GM19238 (cell line): ENCODE data around the gene POU5F1.
"Not testable (repeated sequence)": the region's sequence is repeated elsewhere in the genome, so short reads cannot be mapped to it uniquely, and the experiment has no call there.

Source experiments
- DNase-seq: peaks from one replicate; pipeline ENCODE4 v3.0.0; 2011; ENCODE audit warnings: low spot score; ENCODE audit not compliant: insufficient read length

Gene POU5F1

DNA sequence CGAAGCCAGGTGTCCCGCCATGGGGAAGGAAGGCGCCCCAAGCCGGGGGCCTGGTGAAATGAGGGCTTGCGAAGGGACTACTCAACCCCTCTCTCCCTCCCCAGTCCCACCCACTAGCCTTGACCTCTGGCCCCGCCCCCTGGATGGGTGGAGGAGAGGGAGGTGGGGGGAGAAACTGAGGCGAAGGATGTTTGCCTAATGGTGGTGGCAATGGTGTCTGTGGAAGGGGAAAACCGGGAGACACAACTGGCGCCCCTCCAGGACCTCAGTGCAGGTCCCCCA is at the start of gene POU5F1:
POU5F1 (minus strand) TSS at position 83 of the 282 bp plus-strand sequence; CDS start at position 21, 62 bp downstream.
- DNase-seq, result no peak

DNA sequence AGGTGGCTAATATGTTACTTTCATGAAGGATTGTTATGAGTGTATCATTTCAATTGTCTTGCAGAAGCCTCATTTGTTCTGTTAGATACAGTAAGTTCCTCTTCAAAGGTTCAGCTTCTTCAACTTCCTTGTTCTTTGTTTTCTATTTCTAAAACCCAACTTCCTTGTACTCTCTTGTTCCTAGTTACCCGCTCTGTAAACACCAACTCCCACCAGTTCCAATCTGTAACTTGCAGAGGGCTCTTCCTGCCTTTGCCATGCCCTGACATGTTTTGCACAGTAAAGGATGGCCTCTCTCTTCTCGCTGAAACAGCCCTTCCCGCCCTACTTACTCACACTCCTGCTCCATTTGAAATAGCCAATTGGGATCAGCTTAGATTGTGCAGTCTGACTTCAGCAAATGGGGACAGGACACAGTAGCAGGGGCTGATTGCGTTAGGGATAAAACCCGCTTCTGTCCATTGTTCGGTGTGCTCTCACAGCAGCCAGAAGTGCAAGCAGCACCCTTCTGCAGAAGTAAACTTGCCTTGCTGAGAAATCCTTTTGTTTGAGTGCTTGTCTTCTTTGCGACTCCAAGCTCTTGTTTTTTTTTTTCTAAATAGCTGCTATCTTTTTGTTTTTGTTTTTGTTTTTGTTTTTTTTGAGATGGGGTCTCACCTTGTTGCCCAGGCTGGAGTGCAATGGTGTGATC is 45.9 kb upstream of the POU5F1 start:
- no peak for DNase-seq

DNA sequence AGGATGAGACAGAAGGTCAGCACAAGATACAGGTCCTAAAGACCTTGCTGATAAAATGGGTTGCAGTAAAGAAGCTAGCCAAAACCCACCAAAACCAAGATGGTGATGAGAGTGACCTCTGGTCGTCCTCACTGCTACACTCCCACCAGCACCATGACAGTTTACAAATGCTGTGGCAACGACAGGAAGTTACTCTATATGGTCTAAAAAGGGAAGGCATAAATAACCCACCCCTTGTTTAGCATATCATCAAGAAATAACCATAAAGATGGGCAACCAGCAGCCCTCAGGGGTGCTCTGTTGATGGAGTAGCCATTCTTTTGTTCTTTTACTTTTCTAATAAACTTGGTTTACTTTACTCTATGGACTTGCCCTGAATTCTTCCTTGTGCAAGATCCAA is 44.7 kb upstream of the POU5F1 start:
- DNase-seq, result not testable (repeated sequence)

DNA sequence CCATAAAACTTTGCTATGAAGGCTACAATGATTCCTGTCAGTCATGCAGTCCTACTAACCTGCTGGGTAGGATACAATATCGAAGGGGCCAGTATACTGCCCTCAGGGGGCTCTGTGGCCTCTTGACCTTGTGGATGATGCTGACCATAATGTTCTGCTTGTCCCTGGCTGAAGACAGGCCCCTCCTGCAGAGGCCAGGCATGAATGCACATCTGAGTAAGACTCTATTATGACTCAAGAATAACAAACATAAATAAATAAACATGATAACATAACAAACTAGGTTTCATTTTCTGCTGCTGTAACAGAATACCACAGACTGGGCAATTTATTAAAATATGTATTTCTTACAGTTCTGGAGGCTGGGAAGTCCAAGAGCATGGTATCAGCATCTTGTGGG is 44.0 kb upstream of the POU5F1 start:
- no peak for DNase-seq

DNA sequence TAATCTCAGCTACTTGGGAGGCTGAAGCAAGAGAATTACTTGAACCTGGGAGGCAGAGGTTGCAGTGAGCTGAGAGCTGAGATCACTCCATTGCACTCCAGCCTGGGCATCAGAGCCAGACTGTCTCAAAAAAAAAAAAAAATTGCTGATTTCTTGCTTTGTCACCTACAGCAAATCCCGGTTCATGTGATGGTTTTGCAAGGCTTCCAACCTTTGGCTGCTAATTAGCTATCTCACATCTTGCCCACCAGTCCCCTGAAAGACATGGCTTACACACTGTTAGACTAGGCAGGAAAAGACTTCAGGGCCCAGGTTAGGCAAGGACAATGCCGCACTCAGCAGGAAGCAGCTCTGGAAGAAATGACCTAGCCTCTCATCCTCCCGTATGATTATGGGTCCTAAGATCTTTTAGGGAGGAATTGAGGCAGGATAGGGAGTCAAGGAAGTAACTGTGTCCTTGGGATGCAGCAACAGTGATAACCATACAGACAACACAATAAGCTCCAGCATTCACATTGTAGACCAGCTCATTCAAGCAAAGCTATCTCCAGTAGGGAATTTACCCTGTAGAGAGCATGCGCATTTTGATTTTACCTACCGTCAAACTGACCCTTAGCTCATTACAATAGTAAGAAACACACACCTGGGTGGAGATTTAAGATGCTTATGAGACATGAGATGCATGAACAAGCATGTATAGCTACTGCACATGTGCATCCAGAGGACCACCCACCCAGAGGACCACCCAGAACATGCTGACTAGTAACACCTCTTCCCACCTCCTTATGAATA is 40.5 kb upstream of the POU5F1 start:
- no peak for DNase-seq

DNA sequence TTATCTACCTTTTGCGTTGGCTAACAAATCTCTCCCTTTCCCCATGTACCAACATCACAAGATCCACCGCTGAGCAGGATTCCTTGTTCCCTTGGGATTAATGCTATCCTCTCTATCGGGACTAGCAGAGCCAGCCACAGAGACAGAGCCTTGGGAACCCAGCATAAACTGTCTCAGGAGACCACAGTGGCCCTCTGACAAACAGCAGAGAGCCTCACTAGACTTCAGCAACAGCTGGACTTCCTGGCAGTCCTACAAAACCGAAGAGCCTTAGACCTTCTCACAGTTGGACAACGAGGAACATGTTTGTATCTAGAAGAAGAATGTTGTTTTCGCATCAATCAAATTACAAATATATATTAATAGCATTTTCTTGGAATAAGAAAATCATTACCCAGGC is 39.6 kb upstream of the POU5F1 start:
- no peak for DNase-seq

DNA sequence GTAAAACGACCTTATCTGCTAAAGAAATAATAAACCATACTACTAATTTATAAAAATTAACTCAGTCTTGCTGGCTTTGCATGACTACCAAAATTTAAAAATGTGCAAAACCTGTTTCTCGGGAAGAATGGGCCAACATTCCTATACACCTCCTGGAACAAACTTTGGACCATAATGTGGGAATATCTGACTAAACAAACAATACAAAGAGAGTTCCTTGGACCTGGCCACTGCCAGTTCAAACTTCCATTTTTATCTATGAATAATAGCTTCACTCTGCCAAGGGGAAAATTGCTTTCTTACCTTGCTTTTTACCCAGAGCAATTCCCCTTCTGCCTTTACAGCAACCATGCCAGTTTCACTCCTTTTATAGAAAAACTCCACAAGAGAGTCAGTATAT is 38.7 kb upstream of the POU5F1 start:
- DNase-seq, result no peak

DNA sequence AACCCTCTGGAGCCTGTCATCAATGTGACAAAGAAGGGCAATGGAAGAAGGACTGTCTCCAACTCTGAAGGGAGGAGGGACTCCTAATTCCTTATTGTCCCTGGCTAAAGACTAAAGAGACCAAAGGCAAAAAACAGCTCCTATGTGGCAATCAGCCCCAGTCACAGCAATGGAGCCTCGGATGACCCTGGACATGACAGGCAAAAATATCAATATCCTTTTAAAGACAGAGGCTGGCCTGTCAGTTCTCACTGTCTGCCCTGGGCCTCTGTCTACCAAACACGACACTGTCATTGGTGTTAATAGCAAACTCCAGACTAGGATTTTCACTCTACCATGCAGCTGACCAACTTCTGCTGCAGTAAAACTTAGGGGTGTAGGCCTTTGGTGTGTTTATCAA is 38.0 kb upstream of the POU5F1 start:
- no peak for DNase-seq

DNA sequence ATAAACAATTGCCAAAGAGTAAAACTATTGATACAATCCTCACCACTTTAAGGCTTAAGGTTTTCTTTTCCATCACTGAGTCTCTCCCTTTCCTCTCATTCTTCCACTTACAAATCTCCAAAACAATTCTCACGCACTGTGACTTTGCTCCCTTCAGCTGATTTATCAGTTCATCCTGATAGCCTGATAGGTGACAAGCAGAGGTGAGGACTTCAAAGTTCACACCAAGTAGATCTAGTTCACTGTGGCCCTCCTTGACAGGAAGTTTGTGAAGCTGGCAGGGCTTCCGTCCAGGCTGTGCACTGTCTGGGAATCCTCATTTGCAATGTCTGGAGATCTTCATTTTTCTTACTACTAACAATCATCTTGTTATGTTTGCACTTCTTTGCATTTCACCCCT is 35.2 kb upstream of the POU5F1 start:
- no peak for DNase-seq

DNA sequence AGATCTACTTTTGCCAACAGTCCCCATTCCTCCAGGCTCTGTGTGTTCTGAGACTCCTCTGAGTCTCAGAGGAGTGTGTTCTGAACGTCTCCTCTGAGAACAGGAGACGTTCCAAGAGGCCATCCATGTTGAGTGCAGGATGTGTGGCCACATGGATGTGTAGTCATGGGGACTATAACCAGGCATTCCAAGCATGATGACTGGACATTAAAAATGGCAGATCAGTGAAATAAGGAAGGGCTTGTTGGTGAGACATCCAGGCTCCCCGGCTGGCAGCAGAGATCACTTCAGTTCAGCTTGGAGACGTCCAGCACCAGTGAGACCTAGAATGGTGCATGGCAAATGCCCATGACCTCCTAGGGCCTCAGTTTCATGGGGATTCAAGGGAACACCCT is 34.3 kb upstream of the POU5F1 start:
- no peak for DNase-seq

DNA sequence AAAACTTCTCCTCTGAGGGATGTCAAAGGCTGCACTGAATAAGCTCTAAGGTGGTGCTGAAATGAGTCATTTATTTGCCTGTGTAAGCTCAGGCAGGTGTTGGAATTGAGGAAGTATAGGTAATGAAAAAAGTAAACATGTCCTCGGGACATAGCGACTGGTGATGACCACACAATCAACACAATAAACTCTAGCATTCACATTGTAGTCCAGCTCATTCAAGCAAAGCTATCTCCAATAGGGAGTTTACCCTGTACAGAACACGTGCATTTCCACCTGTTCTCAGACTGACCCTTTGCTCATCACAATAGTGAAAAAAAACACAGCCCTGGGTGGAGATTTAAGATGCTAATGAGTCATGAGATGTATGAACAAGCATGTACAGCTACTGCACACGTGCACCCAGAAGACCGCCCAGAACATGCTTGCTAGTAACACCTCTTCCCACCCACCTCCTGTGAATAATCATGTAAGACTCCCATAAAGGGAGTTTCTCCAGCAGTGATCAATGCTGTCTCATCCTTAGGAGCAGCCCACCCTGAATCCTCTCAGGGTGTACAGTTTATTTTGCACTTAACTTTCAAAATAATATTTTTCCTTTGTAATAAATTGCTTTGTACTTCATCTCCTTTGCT is 33.0 kb upstream of the POU5F1 start:
- DNase-seq, result no peak

DNA sequence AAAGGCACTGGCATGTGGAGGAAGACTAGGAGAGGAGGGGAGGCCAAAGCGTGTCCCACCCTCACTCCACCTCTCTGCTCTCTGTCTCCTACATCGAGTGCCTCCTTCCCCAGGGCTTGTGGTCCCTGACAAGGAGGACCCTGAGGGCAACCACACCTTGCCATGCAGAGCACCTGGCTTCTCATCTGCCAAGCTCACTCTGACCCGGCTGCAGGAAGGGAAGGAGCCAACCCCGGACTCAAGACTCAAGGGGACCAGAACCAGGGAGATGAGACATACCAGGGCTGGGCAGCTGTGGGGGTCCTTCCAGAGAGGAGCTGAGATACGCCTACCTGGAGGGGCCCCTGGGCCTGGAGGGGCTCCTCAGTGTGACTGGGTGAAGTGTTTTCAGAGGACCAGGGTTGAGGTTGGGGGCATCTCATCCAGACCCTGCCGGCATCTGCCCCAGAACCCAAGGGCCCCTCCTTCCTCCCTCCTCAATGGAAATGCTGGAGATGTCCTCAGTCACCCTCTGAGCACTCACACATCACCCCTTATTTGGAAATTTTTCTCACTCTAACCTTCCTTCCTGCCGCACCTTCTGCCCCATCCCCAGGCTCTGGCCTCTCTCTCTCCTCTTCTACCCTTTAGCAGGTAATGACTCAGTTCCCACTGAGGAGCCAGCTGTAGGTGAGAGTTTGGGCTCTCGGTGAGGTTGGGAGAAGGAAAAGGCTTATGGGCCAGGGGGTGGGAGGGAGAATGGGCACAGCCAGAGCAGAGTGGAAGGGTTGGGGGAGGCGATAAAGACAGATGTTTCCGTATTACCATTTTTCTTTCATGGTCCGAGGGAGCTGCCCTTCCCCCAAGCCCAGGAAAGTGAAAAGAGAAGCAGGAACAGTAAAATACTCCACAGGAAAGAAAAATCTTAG is 32.0 kb upstream of the POU5F1 start:
- no peak for DNase-seq

DNA sequence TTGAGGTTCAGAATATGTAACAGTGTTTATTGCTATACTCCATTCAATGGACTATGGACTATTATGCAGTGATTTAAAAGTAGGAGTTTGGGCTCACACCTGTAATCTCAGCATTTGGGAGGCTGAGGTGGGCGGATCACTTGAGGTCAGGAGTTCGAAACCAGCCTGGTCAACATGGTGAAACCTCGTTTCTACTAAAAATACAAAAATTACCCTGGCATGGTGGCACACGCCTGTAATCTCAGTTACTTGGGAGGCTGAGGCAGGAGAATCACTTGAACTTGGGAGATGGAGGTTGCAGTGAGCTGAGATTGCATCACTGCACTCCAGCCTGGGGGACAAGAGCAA is 28.6 kb upstream of the POU5F1 start:
- DNase-seq, result not testable (repeated sequence)

DNA sequence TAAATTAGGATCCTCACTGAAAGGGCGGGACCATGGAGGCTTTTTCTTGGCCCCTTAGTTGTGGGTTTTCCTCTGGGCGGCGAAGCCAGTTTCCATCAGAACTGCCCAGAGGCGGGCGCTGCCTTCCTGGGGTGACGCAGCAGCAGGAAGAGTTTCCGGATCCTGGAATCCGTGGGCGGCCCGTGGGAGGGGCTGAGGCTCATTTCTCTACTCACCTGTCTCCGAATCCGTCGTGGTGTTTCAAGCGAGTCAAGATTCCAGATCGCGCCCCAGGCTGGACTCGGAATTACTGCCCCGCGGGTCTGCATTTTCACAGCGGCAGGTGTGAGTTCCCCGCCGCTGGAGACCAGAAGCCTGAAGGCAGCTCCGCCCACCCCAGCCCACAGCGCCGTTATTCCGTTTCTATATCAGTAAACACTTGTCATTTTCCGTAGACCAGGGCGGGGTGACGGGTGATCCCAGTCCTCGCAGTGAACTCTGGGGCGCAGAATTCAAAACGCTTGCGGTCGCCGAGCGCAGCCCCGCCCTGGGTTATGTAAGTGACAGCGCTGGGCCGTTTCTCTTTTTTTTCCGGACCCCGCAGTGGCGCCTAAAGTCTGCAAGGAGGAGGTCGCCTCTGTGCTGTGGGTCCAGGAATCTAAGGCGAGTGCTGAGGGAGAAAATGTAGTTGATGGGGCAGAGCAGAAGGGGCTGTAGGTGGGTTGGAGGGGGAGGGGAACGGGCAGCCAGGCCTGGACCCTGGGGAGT is 27.2 kb upstream of the POU5F1 start:
- DNase-seq, result no peak

DNA sequence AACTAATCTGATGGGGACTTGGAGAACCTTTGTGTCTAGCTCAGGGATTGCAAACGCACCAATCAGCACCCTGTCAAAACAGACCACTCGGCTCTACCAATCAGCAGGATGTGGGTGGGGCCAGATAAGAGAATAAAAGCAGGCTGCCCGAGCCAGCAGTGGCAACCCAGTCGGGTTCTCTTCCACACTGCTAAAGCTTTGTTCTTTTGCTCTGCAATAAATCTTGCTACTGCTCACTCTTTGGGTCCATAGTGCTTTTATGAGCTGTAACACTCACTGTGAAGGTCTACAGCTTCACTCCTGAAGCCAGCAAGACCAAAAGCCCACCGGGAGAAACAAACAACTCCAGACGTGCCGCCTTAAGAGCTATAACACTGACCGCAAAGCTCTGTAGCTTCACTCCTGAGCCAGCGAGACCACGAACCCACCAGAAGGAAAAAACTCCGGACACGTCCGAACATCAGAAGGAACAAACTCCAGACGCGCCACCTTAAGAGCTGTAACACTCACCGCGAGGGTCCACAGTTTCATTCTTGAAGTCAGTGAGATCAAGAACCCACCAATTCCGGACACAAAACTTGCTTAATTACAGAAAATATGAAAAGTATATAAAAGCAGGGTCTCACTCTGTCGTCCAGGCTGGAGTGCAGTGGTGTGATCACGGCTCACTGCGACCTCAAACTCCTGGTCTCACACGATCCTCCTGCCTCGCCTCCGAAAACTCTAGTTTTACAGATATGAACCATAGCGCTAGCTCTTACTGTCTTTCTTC is 26.0 kb upstream of the POU5F1 start:
- not testable (repeated sequence) for DNase-seq

DNA sequence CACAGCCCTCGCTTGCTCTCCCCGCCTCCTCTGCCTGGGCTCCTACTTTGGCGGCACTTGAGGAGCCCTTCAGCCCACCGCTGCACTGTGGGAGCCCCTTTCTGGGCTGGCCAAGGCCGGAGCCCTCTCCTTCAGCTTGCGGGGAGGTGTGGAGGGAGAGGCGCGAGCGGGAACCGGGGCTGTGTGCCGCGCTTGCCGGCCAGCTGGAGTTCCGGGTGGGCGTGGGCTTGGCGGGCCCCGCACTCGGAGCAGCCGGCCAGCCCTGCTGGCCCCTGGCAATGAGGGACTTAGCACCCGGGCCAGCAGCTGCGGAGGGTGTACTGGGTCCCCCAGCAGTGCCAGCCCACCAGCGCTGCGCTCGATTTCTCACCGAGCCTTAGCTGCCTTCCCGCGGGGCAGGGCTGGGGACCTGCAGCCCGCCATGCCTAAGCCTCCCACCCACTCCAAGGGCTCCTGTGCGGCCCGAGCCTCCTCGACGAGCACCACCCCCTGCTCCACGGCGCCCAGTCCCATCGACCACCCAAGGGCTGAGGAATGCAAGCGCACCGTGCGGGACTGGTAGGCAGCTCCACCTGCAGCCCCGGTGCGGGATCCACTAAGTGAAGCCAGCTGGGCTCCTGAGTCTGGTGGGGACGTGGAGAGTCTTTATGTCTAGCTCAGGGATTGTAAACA is 25.0 kb upstream of the POU5F1 start:
- DNase-seq, result not testable (repeated sequence)

DNA sequence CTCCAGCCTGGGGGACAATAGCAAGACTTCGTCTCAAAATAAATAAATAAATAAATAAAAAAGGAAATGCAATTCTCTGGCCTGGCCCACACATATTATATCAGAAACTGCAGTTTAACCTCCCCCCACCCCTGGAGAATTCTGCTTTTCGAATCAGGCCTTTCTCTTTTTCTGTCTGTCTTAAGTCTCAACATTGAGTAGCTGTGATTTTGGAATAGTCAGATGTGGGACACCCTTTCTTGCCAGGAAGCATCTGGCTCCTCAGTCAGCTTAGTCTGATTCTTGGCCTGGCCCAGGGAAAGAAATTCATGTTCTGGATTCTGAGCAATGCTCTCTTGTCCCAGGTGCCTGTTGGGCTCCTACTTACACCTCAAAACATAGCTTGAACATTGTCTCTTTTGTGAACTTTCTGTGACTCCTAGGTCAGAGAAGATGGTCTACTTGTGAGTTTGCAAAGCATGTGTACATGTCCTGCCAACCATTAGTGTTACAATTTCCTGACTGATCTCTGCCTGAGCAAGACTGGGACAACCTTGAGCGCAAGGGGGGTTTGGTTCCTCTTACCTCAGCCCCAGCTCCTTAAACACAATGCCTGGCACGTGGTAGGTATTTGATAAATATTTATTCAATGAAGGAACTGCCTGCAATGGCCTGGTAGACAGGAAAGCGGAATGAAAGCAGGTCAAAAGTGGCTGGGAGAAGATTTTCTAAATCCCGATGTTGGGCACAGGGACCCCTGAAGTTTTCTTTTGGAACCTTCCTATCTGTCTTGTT is 23.8 kb upstream of the POU5F1 start:
- DNase-seq, result no peak

DNA sequence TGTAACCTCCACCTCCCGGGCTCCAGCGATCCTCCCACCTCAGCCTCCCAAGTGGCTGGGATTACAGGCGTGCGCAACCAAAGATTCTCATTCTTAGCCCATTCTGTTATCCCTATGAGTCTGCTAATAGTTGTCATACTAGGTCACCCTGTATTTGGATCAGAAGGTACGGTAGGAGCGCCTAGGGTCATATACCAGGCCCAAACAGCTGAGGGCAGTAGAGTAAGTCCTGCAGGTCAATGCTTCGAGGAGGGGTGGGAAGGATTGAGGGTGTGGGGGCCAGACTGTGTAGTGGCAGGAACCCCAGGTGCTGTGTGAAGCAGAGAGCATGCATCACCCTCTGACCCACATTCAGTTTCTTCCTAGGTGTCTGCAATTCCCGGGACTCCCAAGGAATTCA is 22.7 kb upstream of the POU5F1 start:
- no peak for DNase-seq
